Central memory CD4-positive, alpha-beta T cell (primary cell): ENCODE measurements around the gene KRTAP1-3.
"Not testable (repeated sequence)": the region's sequence is repeated elsewhere in the genome, so short reads cannot be mapped to it uniquely, and the experiment has no call there.

ENCODE experiments used
- DNase-seq: peaks from one replicate; pipeline ENCODE4 v3.0.0; 2022

The KRTAP1-3 gene

DNA sequence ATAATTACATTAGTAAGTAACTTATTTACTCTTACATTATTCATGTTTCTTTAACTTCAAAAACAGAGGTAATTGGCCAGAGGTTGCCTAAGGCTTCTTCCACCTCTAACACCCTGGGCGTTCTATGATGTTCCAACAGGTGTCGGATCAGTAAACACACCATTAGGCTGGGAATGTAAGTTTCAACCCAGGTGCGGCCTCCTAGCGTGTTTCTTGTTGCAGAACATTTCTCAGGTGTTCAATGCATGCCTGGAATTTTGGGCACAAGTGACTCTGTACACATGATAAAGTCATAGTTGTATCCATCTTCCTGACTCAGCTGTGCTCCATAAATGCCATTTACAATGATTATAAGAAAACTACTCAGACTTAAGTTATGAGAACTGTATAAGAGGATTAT lies 19.4 kb upstream of the KRTAP1-3 start:
- DNase-seq: no peak

DNA sequence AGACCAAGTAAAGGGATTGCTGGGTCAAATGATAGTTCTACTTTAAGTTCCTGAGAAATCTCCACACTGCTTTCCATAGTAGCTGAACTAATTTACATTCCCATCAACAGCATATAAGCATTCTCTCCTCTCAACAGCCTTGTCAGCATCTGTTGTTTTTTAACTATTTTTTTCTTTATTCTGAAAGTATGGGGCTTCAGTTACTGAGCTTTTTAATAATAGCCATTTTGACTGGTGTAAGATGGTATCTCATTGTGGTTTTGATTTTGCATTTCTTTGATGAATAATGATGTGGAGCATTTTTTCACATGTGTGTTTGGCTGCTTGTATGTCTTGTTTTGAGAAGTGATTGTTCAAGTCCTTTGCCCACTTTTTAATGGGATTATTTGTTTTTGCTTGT lies 17.9 kb upstream of the KRTAP1-3 start:
- no peak for DNase-seq

DNA sequence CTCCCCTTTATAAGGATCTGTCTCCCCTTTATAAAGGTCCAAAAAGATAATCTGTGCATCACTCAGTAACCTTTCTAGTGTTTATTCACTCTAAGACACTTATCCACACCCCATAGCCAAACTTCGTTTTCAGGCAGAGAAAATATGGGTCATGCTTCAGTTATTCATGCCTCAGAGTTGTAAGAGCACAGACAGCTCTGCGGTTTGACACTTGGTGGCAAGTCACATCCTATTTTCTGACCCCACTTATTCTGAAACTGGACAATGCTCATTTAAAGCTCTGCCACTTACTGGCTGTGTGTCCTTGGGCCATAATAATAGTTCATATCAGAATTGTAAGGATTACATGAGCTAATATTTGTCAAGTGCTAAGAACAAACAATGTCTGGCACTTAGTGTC lies 14.4 kb upstream of the KRTAP1-3 start:
- DNase-seq: no peak

DNA sequence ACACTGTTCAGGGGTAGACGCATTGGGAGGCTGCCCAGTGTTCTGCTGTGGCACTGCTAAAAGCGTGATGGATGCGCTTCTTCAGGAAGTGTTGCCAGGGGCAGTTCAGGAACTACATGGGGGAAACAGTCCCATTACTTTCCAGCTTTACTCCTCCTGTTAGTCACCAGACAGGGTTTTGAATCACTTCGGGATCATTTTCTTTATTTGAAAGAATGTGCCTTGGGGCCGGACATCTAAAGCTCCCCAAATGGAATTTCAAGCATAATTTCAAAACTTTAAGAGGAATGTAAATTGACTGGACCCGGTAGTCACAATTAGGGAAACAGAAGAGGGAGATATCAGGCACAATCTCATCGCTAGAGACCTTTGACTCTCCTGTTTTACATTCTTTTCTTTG lies 13.8 kb upstream of the KRTAP1-3 start:
- no peak for DNase-seq

DNA sequence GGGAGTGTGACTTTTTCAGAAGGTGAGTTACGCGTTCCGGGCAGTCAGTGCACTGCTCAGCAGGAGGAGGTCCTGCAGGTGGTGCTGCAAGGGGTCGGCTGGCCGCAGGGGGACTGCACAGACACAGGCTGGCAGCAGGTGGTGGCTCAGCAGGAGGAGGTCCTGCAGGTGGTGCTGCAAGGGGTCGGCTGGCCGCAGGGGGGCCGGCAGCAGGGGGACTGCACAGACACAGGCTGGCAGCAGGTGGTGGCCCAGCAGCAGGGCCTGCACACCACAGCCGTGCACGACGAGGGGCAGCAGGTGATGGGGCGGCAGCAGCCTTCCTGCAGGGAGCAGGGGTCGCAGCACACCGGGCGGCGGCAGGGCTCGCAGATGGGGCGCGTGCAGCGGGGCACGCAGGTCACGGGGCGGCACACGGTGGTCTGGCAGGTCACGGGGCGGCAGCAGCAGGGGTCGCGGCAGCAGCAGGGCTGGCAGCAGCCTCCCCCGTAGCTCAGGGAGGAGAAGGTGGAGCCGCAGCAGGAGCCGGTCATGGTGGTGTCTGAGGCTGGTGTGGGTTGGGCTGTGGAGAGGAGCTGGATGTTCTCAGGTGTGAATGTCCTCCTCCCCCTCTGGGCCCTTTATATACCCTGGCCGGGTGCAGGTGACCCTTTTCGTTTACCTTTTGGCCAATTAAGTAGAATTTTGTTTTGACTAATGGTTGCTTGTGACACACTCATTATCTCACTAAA lies 12.2 kb upstream of the KRTAP1-3 start, which contains the start of gene KRTAP2-1:
Gene KRTAP2-1 (minus strand): TSS at position 582 of the 731 bp plus-strand sequence. CDS start 49 bp downstream, at position 533.
- DNase-seq: not testable (repeated sequence)

DNA sequence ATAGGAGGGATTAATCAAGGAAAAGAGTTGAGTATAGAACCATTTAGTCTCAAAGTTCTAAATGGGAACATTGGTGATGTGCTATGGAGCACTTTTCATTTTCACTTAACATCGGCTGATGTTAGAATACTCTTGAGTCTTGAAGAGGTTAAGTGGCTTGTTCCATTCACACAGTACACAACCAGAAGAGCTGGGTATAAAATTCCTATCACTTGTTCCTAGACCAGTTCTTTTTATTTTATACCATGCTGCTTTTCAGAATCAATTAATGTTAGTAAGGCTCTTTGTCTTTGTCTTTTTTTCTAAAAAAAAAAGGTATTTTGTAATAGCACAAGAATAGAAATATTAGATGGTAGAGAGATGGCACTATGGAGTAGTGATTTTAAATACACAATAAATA lies 8.3 kb upstream of the KRTAP1-3 start:
- no peak for DNase-seq

DNA sequence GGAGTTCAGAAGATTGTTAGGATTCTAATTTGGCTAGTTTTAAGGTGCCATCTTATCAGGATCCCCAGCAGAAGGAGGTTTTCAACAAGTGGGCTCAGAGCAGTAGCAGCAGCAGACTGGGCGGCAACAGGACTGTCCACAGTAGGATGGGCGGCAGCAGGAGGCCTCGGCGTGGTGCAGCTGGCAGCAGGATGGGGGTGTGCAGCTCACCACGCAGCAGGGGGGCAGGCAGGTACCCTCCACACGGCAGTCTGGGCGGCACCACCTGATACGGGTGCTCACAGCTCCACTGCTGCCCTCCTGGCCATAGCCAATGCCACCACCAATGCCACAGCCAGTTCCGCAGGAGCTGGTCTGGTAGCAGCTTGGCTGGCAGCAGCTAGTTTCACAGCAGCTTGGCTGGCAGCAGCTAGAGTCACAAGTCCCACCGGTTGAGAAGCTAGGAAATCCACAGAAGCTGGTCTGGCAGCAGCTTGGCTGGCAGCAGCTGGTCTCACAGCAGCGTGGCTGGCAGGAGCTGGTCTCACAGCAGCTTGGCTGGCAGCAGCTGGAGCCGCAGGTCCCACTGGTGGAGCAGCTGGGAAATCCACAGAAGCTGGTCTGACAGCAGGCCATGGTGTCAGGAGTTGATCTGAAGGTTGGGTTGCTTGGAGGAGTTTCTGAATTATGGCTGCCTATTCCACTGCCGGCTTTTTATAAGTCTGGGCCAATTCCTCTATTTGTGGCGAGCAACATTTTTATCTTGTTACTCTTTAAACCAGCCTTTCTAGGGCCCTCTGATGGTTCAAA lies 6.3 kb upstream of the KRTAP1-3 start, which contains the start of gene KRTAP1-1:
Gene KRTAP1-1 (minus strand): TSS at position 668 of the 789 bp plus-strand sequence. CDS start 53 bp downstream, at position 615.
- DNase-seq: not testable (repeated sequence)

DNA sequence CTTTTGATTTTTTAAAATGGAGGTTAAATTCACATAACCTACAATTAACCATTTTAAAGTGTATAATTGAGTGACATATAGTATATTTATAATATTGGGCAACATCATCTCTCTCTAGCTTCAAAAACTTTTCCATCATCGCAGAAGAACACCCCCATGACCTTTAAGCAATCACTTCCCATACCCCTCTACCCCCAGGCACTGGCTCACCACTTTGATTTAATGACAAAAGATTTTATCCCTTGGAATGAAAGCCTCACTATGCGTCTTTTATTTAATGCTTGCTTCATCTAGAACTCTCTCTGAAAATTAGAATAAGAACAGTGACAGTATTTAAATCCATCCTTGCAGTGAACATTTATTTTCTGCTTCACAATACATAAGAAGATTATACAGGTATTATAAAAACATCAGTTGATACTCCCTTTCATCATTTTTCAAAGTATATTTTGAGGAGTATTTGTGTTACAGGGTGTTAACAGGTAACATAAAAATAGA lies 3.2 kb upstream of the KRTAP1-3 start:
- no peak for DNase-seq

DNA sequence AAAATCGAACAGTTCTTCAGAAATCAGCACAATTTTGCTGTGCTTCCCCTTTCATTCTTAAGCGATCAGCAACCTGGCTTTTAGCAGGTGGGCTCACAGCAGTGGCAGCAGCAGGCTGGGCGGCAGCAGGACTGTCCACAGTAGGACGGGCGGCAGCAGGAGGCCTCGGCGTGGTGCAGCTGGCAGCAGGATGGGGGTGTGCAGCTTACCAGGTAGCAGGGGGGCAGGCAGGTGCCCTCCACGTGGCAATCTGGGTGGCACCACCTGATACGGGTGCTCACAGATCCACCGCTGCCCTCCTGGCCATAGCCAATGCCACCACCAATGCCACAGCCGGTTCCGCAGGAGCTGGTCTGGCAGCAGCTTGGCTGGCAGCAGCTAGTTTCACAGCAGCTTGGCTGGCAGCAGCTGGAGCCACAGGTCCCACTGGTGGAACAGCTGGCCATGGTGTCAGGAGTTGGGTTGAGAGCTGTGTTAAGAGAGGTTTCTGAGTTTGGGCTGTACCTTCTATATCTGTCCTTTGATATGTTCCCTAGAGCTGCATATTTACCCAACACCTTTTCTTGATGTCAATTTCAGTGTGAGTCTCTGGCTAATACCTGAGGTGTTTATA lies 4.9 kb downstream of the KRTAP1-3 start, which contains the start of gene KRTAP1-4:
Gene KRTAP1-4 (minus strand): TSS at position 563 of the 613 bp plus-strand sequence. CDS start 117 bp downstream, at position 446.
- DNase-seq: no peak

DNA sequence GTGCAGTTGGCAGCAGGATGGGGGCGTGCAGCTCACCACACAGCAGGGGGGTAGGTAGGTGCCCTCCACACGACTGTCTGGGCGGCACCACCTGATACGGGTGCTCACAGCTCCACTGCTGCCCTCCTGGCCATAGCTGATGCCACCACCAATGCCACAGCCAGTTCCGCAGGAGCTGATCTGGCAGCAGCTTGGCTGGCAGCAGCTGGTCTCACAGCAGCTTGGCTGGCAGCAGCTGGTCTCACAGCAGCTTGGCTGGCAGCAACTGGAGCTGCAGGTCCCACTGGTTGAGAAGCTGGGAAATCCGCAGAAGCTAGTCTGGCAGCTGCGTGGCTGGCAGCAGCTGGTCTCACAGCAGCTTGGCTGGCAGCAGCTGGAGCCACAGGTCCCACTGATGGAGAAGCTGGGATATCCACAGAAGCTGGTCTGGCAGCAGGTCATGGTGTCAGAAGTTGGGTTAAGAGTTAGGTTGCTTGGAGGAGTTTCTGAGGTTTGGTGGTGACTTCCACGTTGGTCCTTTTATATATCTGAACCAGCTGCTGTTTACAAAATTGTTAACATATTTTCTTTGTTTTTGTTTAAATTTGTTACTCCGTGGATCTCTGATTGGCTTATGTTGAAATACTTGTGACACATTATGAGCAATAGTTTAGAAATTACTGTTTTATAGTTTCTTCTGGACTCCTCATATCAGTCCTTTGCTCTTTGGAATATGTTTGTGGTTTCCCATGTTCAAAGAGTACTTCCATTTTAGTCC lies 7.8 kb downstream of the KRTAP1-3 start, which contains the start of gene KRTAP1-5:
Gene KRTAP1-5 (minus strand): TSS at position 494 of the 757 bp plus-strand sequence. CDS start 53 bp downstream, at position 441.
- no peak for DNase-seq

DNA sequence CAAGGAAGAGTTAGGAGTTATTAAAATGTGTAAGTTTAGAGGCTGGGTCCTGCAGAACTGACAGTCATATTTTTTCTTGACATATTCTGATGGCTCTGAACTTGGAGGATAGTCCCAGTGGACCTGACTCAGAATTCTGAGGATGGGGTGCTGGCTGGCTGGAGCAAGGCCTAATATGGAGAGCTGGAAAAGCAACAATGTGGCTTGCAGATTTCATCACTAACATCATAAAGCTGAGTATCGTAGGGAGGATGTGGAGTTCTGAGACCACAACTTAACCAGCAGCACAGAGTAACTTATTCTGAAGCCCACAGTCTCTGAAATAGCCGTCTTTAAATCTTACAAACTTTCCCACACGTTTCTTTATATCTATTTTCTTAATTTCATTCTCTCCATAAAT lies 10.0 kb downstream of the KRTAP1-3 start:
- no peak for DNase-seq

DNA sequence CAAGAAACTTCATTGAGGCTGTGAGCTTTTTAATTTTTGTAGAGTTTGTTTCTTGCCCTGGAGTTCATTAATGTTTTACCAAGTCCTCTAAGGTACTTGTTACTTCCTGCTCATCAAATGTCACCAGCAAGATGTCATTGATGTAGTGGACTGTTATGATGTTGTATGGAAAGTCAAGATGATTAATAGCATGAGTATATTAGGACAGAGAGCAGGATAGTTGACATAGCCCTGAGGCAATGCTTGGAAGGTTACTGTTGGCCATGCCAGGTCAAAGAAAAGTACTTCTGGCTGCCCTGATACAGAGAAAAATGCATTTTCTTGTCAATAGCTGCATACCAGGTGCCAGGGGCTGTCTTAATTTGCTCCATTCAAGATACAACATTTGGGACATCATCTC lies 14.3 kb downstream of the KRTAP1-3 start:
- no peak for DNase-seq

DNA sequence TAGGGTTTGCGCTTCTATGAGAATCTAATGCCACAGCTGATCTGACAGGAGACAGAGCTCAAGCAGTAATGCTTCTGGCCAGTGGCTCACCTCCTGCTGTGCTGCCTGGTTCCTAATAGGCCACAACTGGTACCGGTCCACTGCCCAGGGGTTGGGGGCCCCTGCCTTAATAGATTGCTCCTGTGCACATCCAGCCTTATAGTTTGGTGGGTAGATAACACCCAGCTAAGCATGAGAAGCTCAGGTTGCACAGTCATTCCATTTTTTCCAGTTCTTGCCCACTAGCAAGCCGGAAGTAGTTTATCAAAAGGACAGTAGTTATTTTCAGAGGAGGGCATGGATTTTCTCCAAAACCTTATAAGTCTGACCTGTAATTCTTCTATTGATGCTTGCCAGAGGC lies 15.3 kb downstream of the KRTAP1-3 start:
- DNase-seq: no peak

DNA sequence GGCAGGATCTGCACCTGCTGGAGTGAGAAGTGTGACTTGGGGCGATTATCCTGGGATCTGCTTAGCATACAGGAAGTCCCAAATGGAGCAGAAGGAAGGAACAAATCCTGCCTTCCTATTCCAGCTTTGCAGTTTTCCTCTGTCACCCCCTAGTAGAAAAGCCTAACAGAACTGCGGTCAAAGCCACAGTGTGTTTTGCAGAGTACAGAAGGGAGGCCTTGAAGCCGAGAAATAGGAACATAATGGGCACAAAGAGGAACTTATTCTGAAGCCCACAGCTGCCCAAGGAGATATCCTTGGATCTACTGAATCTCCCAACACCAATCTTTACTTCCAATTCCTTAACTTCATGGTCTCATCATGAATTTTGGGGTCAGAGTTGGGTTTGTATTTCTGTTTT lies 16.1 kb downstream of the KRTAP1-3 start:
- DNase-seq: no peak

DNA sequence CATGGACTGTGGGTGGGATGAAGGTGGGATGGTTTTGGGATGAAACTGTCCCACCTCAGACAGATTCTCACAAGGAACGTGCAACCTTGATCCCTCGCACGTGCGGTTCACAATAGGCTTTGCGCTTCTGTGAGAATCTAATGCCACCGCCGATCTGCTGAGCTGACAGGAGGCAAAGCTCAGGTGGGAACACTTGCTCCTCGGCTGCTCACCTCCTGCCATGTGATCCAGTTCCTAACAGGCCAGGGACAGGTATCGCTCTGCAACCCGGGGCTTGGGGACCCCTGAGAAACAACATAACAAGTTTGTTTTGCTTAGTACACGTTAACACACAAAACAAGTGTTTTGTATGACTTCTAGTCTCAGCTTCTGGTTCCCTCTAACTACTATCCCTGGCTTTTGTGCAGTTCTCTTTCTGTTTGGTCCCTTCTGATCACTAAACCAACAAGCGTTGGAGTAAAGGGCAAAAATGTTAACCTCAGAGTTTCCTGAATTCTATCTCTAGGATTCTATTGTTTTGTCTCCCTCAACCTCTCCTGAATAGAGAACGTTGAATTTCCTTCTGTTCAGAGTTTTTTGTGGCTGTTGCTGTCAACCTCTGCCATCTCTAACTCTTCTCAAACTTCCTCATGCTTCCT lies 18.0 kb downstream of the KRTAP1-3 start:
- no peak for DNase-seq

DNA sequence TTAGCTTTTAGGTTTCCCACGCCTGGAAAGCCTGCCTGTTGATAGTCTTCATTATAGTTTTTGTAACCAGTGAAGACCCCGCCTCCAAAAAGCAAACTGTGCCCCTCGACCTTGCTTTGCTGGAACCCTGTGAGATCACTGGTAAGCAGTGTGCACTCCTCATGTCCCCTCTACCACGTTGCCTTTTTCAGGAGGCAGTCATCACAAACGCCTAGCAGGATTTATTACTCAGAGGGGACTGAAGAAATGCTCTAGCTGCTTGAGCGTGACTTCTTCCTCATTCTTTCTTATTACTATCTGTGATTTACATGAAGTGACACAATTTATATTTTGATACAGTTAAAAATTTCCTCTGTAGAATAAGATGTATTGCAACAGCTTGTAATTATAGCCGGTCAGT lies 19.2 kb downstream of the KRTAP1-3 start:
- no peak for DNase-seq

DNA sequence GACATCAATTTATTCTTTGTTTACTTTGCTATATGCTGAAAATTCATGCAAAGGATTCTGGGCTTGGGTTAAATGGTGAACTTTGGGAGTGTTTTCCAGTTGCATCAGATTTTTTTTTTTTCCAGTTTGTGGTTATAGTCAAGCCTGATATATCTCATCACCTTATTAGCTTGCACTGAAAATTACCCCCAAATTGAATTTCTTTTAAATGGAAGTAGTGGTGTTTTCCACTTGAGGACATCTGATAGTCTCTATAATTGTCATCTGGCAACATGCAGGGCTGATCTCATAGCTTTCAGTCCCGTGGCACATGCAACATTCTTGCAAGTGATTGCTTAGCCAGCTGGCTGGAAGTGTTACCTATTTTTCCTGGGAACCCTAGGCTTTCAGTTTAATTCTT lies 21.1 kb downstream of the KRTAP1-3 start:
- no peak for DNase-seq

DNA sequence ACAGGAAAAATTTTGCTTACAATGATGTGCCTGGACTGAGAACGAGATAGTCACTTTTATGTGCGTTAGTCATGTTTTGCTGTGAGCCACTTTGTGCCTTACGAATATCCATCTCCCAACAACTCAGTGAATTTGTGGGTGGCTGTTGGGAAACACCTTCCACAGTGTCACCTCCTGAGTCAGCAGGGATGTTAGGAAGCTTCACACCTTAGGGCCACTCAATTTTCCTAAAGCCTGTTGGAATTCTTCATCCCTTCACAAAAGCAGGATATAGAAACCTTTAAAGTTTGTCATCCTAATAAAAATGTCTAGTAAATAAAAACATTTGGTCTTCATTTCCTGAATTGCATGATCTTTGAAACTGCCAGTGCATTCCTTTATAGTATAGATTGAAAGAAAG lies 21.5 kb downstream of the KRTAP1-3 start:
- no peak for DNase-seq

DNA sequence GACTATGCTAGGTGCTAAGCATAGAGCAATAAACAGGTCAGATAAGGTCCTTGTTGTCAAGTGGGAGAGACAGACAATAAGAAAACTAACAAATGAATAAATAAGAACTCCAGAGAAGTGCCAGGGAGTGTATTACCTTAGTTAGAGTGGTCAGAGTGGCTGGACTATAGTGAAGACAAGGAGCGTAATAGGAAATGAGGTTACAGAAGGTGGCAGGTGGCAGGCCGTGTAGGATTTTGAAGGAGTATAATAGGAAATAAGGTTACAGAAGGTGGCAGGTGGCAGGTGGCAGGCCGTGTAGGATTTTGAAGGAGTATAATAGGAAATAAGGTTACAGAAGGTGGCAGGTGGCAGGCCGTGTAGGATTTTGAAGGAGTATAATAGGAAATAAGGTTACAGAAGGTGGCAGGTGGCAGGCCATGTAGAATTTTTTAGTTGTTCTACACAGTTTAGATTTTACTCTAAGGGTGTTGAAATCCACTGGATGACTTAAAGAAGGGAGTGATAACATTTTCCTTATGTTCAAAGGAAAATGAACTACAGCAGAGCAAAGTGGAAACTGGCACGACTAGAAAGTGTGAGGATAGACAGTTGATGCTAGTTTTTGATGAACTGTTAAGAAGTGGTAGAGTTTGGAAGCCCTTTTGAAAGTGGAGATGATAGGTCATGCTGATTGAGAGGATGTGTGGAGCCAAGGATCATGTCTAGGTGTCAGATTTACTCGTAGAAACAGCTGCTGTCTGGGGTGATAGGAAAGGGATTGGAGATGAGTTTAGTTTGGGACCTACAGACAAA lies 22.2 kb downstream of the KRTAP1-3 start:
- no peak for DNase-seq

DNA sequence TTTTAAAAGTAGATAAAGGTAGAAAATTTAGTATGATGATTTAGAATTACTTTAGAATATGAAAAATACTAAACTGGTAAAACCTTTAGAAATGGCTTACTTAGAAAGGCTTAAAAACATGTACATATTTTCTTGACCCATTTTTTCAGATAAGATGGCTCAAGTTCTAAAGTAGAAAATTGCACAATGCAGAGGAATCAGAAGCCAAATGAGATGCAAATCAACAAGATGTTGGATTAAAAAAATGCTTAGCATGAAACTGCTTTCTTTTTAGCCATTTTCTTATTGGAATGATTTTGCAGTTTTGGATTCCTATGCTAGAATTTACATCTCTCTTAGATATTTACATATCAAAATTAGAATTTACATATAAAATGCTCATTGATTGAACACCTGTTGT lies 24.2 kb downstream of the KRTAP1-3 start:
- DNase-seq: no peak

DNA sequence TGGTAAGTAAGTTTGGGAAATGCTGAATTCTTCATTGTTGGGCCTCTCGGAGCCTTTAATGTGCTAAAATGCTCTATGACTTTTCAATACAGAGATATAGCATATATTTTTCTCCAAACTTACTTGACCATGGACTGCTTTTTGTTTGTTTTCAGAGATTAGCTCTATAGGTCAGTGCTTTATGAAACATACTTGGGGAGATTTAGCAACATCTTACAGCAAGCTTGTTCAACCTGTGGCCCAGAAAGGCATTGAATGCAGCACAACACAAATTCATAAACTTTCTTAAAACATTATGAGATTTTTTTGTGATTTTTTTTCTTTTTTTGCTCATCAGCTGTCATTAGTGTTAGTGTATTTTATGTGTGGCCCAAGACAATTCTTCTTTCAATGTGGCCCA lies 24.7 kb downstream of the KRTAP1-3 start:
- DNase-seq: no peak
